HEK293T (cell line): ENCODE results near the gene REV1.
A peak's percentile ranks its signal among the peaks of the same experiment; 100 is the strongest.

Source experiments
- CTCF ChIA-PET: fragments of 350-600 bp; formaldehyde crosslinking; extraction: SDS; loops from one replicate; lab custom pipeline; 2021; ENCODE audit warnings: antibody characterized with exemption, inconsistent platforms; lab: Yijun Ruan, JAX
- POLR2A ChIA-PET: fragments of 350-600 bp; formaldehyde crosslinking; extraction: SDS; loops from one replicate; lab custom pipeline; 2020; ENCODE audit warnings: antibody characterized with exemption, inconsistent platforms; lab: Yijun Ruan, JAX
- DNase-seq: peaks from one replicate; pipeline ENCODE4 v3.0.0; 2012; ENCODE audit warnings: mixed read lengths; ENCODE audit errors: extremely low spot score
- ARNT ChIP-seq: fragments of 450-650 bp; IDR thresholded peaks from 2 replicates; pipeline ENCODE4 v1.6.1; 2017; ENCODE audit warnings: mild to moderate bottlenecking
- BHLHE40 ChIP-seq: fragments of 450-650 bp; IDR thresholded peaks from 2 replicates; pipeline ENCODE4 v1.6.1; 2016; ENCODE audit warnings: mild to moderate bottlenecking, moderate library complexity, borderline replicate concordance
- CTBP1 ChIP-seq: fragments of 450-650 bp; IDR thresholded peaks from 2 replicates; pipeline ENCODE4 v1.6.1; 2016; ENCODE audit warnings: borderline replicate concordance
- ELF4 ChIP-seq: fragments of 450-650 bp; IDR thresholded peaks from 2 replicates; pipeline ENCODE4 v1.6.1; 2017; ENCODE audit warnings: antibody characterized with exemption
- FOXA1 ChIP-seq: fragments of 450-650 bp; IDR thresholded peaks from 2 replicates; pipeline ENCODE4 v1.6.1; 2016; ENCODE audit warnings: mild to moderate bottlenecking
- FOXK2 ChIP-seq: fragments of 450-650 bp; IDR thresholded peaks from 2 replicates; pipeline ENCODE4 v1.6.1; 2016; ENCODE audit warnings: mild to moderate bottlenecking
- FOXM1 ChIP-seq: fragments of 450-650 bp; IDR thresholded peaks from 2 replicates; pipeline ENCODE4 v1.6.1; 2017; ENCODE audit warnings: mild to moderate bottlenecking, borderline replicate concordance
- HDGF ChIP-seq: fragments of 450-650 bp; IDR thresholded peaks from 2 replicates; pipeline ENCODE4 v1.6.1; 2017; ENCODE audit warnings: antibody characterized with exemption, borderline replicate concordance
- L3MBTL2 ChIP-seq: fragments of 450-650 bp; conservative IDR thresholded peaks from 2 replicates; pipeline ENCODE4 v1.6.1; 2016; ENCODE audit warnings: mild to moderate bottlenecking
- LEF1 ChIP-seq: fragments of 450-650 bp; IDR thresholded peaks from 2 replicates; pipeline ENCODE4 v1.6.1; 2017; ENCODE audit warnings: mild to moderate bottlenecking, borderline replicate concordance
- NFRKB ChIP-seq: fragments of 450-650 bp; IDR thresholded peaks from 2 replicates; pipeline ENCODE4 v1.6.1; 2016; ENCODE audit warnings: mild to moderate bottlenecking, moderate library complexity
- SP1 ChIP-seq: fragments of 450-650 bp; IDR thresholded peaks from 2 replicates; pipeline ENCODE4 v1.6.1; 2017
- SUZ12 ChIP-seq: fragments of 450-650 bp; IDR thresholded peaks from 2 replicates; pipeline ENCODE4 v1.6.1; 2016; ENCODE audit warnings: mild to moderate bottlenecking
- TARDBP ChIP-seq: fragments of 450-650 bp; IDR thresholded peaks from 2 replicates; pipeline ENCODE4 v1.6.1; 2016
- ZNF384 ChIP-seq: fragments of 450-650 bp; IDR thresholded peaks from 2 replicates; pipeline ENCODE4 v1.6.1; 2016
- TF ChIP-seq, protein P1 (sequence below): fragments of 450-650 bp; IDR thresholded peaks from 2 replicates; pipeline ENCODE4 v1.6.1; 2016

REV1 gene

DNA sequence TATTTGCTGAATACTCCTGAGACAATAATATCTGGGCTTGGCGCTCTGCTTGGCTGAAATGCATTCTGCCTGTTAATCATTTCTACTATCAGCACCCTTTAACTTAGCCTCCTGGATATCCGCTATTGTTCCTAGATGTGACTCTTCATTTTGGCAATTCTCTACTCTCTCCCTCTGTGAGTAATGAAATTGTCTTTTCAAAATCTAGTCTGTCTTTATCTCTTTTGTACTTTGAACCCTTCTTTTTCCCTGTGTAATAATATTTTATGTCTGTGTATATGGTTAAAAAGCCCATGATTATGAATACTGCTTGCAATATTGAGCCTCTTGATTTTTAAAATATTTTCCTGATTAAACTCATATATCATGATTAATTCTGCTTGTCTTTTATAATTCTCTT, 6.2 kb upstream of the REV1 start:
- CTCF ChIA-PET, result no interaction called here
- POLR2A ChIA-PET, result no interaction called here
- DNase-seq, result no peak
- TF ChIP-seq LEF1 (no peak), SUZ12 (no peak), HDGF (no peak), BHLHE40 (no peak), ARNT (no peak), FOXK2 (no peak), NFRKB (no peak), ZNF384 (no peak), CTBP1 (no peak), TARDBP (no peak)
- TF ChIP-seq, protein P1, sequence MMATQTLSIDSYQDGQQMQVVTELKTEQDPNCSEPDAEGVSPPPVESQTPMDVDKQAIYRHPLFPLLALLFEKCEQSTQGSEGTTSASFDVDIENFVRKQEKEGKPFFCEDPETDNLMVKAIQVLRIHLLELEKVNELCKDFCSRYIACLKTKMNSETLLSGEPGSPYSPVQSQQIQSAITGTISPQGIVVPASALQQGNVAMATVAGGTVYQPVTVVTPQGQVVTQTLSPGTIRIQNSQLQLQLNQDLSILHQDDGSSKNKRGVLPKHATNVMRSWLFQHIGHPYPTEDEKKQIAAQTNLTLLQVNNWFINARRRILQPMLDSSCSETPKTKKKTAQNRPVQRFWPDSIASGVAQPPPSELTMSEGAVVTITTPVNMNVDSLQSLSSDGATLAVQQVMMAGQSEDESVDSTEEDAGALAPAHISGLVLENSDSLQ, result no peak

DNA sequence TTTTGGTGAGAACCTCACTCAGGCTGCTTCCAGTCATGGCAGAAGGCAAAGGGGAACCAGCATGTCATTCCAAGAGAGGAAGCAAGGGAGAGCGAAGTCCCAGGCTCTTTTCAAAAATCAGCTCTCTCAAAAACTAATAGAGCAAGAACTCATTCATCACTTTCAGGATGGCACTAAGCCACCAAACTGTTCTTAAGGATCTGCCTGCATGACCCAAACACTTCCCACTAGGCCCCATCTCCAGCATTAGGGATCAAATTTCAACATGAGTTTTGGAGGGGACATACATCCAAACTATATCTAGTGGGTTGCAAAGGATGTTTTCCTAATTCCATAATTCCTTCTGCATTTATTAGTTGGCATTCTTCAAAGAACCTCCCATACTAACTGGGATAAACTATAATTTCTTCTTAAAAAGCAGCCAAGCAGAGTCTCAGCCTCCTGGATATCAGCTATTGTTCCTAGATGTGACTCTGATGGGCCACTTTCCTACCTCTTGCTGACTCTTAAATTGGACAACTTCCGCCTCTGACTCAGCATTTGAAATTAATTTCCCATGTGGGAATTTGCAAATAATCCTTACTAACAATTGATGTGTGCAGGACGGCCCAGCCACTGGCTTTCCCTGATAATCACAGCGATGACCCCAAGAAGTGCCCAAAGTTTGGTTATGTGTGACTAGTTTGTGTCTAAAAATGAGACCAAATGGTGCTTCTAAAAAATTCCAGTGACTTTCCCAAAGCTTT, 5.5 kb upstream of the REV1 start:
- TF ChIP-seq ARNT, result no peak
- TF ChIP-seq L3MBTL2, result no peak
- TF ChIP-seq, protein P1, result no peak
- TF ChIP-seq NFRKB, result no peak
- no peak for TF ChIP-seq LEF1
- no peak for TF ChIP-seq SUZ12
- TF ChIP-seq FOXK2, result no peak
- no peak for TF ChIP-seq FOXA1
- no peak for TF ChIP-seq SP1
- TF ChIP-seq ZNF384, result no peak
- TF ChIP-seq FOXM1, result no peak
- TF ChIP-seq TARDBP, result no peak
- TF ChIP-seq BHLHE40, result no peak
- no peak for TF ChIP-seq HDGF
- TF ChIP-seq ELF4, result no peak
- CTCF ChIA-PET, result no interaction called here
- POLR2A ChIA-PET, result no interaction called here
- DNase-seq, result no peak

DNA sequence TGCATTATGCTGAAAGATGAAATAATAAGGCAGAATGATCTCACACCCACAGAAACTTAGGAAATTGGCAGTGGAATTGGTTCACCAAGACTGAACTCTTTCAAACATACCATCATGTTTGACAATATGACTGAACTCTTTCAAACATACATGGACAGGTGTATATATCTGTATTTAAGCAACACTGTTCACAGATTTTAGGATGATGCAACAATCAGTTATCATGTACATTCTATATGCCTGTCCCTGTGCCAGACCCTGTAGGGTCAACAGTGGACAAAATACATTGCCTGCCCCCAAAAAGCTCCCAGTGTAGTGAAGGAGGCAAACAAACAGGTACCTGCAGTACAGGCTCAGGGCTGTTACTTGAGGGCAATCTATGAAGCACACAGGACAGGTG, 2.9 kb upstream of the REV1 start:
- ChIA-PET POLR2A (no interaction called here), CTCF (no interaction called here)
- TF ChIP-seq ELF4 (no peak), SP1 (no peak), FOXK2 (no peak), LEF1 (no peak), CTBP1 (no peak), FOXM1 (no peak), BHLHE40 (no peak), ARNT (no peak), TARDBP (no peak), HDGF (no peak), FOXA1 (no peak), SUZ12 (no peak), L3MBTL2 (no peak), NFRKB (no peak), ZNF384 (no peak)
- TF ChIP-seq, protein P1, result no peak
- DNase-seq, result no peak

DNA sequence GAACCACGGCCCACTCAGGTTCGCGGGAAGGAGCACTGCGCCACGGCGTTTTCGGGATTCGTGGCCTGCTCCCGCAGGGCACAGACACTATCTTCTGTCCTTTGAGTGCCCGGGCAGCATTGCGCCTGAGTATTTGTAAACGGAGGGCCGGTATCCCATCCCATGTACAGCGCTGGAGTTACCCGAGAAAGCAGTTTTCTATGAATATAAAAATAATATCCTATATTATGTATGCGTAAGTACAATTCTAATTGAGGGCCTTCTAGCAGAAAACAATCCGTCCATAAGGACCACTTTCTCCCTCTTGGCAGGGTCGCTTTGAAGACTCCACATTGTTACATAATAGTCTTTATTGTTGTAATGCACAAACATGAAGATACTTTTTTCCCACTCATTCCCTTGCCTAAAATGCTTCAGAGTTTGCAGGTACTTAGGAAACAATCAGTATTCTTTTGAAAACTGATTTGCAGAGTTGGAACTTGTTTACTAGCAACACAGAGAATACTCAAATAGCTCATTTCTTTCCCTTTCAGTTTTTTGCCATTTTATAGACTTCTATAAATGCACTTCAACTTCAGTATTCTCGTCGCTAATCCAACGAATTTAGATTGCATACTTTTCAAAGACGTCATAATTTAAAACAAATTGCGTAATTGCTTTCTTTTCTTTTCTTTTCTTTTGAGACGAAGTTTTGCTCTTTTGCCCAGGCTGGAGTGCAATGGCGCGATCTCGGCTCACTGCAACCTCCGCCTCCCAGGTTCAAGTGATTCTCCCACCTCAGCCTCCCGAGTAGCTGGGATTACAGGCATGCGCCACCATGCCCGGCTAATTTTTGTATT, 1.0 kb upstream of the REV1 start:
- POLR2A ChIA-PET, result interaction anchor here (1.0 kb wide), 1 partner anchor 154 kb away, joined by 3 read pairs; the partner anchor contains the start of gene EIF5B
- TF ChIP-seq BHLHE40 (no peak), HDGF (no peak), ELF4 (no peak), TARDBP (peak; percentile 85; the same call in 1 of the 2 replicates)
- CTCF ChIA-PET, result interaction anchor here (0.5 to 1.0 kb wide), 3 partner anchors 55 to 453 kb away, joined by 3 to 4 read pairs (median 4); partner anchors contain the start of gene EIF5B
- no peak for DNase-seq

DNA sequence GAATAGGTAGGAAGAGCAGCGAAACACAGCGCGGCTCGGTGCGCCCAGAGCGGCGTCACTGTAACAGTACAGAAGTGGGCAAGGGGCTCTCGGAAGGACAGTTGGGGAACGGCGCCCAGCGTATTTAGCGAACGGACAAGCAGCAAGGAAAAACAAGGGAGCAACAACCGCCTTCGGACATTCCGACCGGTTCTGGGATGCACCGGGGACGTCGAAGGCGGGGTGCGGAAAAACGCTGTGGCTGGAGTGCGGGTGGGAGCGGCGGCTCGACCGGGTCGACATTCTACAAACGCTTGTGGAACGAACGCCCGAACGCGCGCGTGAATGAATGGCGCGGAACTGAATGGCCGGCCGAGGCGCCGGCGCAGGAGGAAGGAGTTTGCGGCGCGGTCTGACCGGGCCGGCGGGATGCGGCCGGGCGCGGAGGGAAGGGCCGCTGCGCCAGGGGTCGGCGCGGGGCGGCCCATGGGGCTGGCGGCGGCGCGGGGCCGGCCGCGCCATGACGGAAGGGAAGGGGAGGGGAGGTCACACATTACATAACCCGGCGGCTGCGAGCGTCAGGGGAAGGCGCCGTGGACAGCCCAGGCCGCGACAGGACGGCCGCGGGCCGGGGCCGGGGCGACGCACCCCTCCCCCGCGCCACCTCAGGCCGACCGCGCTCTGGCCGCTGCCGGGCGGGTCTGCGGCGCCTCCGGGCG, 605 bp downstream of the REV1 start:
- ChIA-PET CTCF (no interaction called here), POLR2A (no interaction called here)
- TF ChIP-seq ARNT (no peak), ELF4 (no peak)
- DNase-seq, result peak; percentile 56
